Body of pancreas (tissue), 4 donors: ENCODE data around the gene ERCC6.

ENCODE experiments used
- POLR2A ChIP-seq, 3 donors: fragments of 450-650 bp; IDR thresholded peaks; one replicate each; pipeline ENCODE4 v1.6.1; 2016; ENCODE audit warnings: antibody characterized with exemption in 3 of 3, mild to moderate bottlenecking in 2 of 3
- TF ChIP-seq, protein P1 (sequence below), 7 experiments: fragments of 450-650 bp in 4 of 7; fragments of 200-600 bp in 3 of 7; sonication (generic) in 3 of 7; IDR thresholded peaks; one replicate each; pipeline ENCODE4 v1.5.1; 2016 to 2019; ENCODE audit warnings: antibody characterized with exemption in 7 of 7

DNA sequence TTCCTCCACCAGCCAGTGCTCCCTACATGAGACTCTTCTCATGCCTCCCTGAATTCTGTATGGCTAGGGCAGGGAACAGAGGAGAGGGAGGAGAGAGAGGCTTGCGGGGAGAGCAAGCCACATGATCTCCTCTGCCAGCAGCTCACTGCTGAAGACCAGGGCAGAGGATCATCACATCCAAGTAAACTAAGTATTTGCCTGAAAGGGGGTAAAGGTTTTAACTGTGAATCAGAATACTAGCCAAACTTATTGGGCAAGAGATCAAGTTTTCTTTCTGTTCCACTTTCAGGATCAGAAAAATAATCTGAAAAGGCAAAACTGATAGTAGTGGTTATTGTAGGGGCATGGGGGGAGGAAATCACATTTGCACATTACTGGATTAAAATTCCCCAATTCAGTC is 17.8 kb upstream of the ERCC6 start:
- TF ChIP-seq, protein P1, sequence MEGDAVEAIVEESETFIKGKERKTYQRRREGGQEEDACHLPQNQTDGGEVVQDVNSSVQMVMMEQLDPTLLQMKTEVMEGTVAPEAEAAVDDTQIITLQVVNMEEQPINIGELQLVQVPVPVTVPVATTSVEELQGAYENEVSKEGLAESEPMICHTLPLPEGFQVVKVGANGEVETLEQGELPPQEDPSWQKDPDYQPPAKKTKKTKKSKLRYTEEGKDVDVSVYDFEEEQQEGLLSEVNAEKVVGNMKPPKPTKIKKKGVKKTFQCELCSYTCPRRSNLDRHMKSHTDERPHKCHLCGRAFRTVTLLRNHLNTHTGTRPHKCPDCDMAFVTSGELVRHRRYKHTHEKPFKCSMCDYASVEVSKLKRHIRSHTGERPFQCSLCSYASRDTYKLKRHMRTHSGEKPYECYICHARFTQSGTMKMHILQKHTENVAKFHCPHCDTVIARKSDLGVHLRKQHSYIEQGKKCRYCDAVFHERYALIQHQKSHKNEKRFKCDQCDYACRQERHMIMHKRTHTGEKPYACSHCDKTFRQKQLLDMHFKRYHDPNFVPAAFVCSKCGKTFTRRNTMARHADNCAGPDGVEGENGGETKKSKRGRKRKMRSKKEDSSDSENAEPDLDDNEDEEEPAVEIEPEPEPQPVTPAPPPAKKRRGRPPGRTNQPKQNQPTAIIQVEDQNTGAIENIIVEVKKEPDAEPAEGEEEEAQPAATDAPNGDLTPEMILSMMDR (IDR thresholded peaks at IDR 0.05), result no peak
- TF ChIP-seq POLR2A (IDR thresholded peaks at IDR 0.05), result no peak
